Ureter (tissue), 1 donor: Measurements from ENCODE around the gene PLEKHO1. TPM values are rescaled to one million over a fixed set of nuclear protein-coding genes. Genes with fewer than 3 reads are reported as not detected.

Experiments
- DNase-seq: peaks from one replicate; pipeline ENCODE4 v3.0.0-alpha.2; 2020; ENCODE audit warnings: low spot score
- total RNA-seq: library from RNA; stranded (reverse); gene quantifications from one replicate; pipeline ENCODE4 v1.2.4, GENCODE V29; 2023
- donor health status: DM: yes; HTN: yes; CAD: no.

Gene PLEKHO1
- total RNA-seq, 1 donor from 2014 or later, result 28.9 TPM

DNA sequence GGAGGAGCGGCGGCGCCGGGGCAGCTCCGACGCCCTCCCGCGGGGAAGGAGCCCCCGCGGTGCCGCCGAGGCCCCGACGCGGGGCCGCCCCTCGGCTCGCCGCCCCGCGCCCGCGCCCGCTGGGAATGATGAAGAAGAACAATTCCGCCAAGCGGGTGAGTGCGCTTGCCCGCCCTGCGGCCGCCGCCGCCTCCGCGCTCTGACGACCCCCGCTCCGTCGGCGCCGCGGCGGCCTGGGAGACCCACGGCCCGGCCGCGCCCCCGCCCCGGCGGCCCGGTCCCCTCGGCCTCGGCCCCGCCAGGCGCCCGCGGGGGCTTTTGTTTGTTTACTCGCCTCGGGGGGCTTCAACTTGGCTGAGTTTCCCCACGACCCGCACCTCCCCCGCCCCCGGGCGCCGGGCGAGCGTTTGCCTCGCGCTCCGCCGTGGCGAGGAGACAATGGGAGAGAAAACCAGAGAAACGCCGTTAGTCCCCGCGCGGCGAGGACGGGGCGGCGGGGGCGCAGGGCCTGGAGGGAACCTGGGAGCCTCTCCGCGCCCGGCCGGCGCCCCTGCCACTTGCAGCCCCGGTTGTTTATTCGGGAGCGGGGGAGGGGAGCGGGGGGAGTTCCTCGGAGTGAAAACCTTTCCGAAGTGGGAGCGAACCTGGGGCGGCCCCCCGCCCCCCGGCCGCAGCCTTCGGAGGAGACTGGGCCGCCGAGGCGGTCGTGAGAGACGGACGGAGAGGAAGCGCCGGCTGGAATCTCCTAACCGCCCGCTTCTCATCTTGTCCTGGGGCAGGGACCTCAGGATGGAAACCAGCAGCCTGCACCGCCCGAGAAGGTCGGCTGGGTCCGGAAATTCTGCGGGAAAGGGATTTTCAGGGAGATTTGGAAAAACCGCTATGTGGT is 661 bp downstream of the PLEKHO1 start:
- DNase-seq, result peak; percentile 57

DNA sequence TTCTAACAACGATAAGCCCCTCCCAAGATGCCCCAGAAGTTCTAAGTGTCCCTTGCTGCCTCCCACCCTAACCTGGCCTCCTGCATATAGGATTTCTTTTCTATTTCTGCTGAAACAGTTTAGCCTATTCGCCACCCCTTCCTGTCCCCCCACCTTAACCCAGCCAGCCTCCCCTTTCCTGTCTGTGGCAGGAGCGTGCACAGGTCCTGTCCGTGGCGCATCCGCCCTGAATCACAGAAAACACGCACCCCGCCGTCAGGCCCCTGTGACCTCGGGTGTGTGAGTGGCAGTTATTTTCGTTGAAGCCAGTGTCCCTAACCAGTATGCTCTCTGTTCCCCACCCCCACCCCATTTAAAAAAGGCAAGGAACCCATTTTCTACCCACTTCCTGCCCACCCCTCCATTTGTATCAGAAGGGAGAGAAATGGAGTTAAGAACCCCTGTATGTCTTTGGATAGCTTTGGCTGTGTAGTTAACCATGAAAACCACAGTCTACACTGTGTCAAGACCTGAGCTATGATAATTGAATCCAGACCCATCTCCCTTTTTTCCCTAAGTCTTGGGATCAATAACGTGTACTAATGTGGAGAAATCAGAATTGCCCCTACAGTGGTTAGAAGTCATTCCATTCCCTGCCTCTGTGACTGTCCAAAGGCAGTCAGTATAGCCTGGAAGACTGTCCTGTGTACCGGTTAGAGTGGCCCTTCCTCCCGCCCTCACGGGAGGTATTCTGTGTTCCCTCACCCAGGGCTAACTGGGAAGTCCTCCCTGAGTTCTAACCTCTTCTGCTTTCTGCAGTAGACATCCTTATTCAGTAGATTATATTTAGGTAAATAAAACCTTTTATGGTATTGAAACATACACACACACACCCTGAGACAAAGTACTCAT is 1.8 kb downstream of the PLEKHO1 start:
- DNase-seq, result peak; percentile 63

DNA sequence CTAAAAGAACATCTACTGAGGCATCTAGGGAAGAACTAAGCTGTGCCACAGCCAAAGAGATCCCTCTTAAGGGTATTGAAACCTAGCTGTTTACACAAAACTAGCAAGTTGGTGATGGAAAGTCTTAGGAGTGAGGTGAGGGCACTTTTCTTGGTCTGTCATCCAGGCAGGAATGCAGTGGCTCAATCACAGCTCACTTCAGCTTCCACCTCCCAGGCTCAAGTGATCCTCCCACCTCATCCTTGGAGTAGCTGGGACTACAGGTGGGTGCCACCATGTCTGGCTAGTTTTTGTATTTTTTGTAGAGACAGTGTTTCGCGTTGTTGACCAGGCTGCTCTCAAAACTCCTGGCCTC is 2.4 kb downstream of the PLEKHO1 start:
- peak; percentile 34 for DNase-seq

- DNase-seq, result peak; percentile 41
Observed at GRCh38 chr1:150152772-150153456, 3.2 kb downstream of the PLEKHO1 start.

- DNase-seq, result peak; percentile 39
Observed at GRCh38 chr1:150154143-150154542, 4.4 kb downstream of the PLEKHO1 start.

DNA sequence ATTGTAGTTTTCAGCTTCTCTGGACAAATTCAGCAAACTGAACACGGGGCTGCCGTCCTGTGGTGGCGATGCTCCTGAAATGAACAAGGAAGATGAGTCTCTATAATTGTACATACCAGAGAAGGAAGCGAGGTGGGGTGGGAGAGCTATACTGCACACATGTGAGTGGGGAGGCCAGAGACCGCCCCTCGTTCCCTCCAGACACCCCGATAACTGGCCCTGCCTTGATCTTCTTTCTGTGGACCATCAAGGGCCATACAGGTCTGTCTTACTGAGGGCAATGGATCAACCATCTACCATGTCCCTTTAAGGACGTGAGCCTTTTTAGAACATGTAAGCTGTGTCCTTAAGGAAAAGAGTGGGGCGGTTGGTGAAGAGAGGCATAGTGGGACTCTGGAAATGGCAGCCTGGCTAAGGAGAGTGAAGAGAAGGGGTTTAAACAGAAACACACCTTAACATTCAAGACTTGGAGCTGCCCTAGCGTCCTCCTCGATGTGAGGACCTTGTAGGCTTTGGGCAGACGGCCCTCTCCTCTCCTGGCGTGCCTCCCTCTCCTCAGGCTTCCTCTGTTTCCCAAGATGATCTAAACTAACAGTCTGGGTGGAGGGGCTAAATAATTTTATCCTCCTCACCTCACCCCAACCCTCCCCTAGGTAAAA is 5.8 kb downstream of the PLEKHO1 start:
- DNase-seq, result no peak

GRCh38 chr1:150156868-150157603 is 7.3 kb downstream of the PLEKHO1 start:
- DNase-seq, result no peak

GRCh38 chr1:150159550-150159949 is 9.8 kb downstream of the PLEKHO1 start:
- DNase-seq, result no peak

DNA sequence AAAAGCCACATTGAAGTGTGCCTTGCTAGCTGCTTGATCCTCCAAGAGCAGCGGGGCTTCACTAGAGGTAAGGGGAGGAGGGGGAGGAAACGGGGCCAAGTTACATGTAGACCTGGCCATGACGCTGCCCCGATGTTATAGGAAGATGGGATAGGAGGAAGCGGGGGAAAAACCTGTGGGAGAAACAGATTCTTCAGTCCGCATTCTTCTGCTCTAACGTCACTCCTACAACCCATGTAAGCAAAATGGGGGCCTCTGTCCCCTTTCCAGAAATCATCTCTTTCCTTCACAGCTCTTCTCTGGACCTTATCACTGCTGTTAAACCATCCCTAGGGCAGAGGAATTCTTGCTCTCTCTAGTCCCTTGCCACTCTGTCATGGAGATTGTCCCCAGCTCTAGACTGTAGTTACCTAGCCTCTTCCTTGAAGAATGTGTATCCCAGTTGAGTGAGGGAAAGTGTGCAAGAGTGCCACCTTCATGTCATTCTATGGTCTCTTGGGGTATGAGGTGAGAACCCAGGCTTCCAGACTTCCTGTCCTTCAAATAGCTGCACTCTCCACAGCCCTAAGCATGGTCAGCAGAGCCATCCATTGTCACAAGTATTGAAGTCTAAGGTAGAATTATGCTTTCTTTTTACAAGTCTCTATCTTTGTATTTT is 11.4 kb downstream of the PLEKHO1 start:
- DNase-seq, result no peak

DNA sequence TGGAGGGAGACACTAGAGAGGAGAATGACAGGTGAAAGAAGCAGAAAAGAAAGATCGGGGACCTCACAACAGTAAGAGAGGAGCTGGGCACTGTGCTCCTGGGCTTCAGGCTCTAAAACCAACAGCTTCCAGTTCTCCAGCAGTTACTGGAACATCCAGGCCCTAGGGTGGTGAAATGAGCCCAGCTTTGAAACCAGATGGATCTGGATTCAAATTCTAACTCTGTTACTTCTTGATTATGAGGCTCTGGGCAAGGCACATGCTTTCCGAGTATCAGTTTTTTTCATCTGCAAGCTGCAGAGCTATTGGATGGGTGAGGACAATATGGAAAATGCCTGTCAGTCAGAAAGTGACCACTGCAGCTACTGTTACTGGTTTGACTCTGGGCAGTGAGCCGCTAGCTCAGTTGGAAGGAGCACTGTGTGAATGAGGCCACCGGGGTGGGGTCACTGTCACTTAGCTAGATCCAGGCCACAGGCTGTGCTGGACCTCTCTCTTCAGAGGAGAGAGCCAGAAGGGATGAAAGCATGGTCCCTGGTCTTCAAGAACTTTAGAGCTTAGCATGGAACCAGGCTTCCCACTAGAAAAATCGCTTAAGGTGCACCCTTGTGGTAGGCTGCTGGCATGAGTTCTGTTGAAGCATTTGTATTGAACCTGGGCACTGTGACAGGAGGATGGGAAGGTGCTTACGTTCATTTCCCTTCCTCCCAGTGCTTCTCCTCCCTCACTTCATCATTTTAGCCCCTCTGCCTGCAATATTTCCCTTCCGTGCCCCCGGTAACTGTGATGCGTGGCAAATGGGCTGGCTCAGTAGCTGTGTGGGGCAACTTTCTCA is 12.2 kb downstream of the PLEKHO1 start:
- DNase-seq, result no peak

GRCh38 chr1:150162582-150162861 is 12.8 kb downstream of the PLEKHO1 start:
- no peak for DNase-seq

GRCh38 chr1:150162862-150163706 is 13.4 kb downstream of the PLEKHO1 start:
- DNase-seq, result peak; percentile 91

GRCh38 chr1:150164224-150164623 is 14.5 kb downstream of the PLEKHO1 start:
- no peak for DNase-seq

- no peak for DNase-seq
Observed at GRCh38 chr1:150164779-150165178, 15.1 kb downstream of the PLEKHO1 start.

DNA sequence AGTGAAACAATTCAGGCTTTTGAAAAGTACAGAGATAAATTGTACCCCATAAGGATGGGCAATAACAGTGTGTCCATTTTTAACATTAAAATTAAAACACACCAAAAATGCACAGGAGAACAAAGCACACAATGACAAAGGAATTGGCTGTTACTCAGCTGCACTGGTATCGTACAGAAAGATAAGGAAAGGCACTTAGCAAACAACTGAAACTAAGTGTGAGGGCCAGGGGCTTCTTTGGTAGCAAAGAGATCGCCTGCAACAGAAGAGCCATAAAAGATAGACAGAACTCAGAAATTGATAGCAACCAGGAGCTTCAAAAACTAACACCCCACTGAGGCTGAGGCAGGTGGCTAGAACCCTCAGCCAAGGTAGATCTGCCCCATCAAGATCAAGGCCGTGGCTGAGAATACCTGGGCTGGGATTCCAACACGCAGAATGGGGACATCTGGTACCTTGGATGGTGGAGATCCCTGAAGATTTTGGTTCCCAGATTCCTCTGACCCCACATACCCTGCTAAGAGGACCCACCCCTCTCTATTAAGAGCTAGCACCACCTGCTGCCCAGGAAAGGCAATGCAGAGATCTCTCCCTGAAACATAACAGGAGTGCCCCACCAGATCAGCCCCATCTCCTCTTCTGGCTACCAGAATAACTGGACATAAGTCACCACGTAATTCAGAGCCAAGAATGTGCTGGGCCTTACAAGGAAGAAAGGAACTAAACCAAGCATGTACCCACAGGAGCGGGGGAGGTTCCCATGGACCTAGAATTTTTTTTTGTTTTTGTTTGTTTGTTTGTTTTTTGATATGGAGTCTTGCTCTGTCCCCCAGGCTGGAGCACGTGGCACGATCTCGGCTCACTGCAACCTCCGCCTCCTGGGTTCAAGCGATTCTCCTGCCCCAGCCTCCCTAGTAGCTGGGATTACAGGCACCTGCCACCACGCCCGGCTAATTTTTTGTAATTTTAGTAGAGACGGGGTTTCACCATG is 16.2 kb downstream of the PLEKHO1 start:
- no peak for DNase-seq

DNA sequence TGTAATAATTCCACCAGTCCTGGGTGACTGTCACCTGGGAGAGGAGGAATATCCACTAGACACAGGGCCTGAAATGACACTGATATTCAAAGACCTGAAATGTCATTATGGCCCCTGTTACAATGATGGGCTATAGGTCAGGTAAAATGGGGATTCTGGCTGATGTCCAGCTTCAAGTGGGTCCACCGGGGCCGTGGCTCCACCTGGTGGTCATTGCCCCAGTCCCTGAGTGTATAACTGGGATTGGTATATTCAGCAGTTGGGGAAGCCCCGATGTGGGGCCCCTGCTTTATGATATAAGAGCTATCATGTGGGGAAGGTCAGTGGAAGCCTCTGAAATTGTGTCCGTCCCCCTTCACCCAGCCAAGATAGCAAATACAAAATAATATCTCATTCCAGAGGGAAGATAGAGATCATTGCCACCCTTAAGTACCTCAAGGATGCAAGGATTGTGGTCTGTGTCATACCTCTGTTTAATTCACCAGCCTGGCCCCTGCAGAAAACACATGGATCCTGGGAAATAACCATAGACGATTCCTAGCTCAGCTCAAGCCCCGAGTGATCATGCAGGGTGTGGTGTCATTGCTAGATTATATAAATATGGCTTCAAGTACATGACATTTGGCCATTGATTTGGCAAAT is 19.4 kb downstream of the PLEKHO1 start:
- DNase-seq, result no peak

GRCh38 chr1:150171801-150172200 is 22.1 kb downstream of the PLEKHO1 start:
- no peak for DNase-seq
